ENCODE results near the gene TMEM185B.
"Not testable (repeated sequence)": the region's sequence is repeated elsewhere in the genome, so short reads cannot be mapped to it uniquely, and the experiment has no call there.

The TMEM185B gene

GRCh38 chr2:120260736-120261135 is 37.5 kb upstream of the TMEM185B start:
- no peaks in the 10 kb centered on the region for H3F3A ChIP-seq (ENCODE audit: low read depth)
- TF ChIP-seq, protein P1, sequence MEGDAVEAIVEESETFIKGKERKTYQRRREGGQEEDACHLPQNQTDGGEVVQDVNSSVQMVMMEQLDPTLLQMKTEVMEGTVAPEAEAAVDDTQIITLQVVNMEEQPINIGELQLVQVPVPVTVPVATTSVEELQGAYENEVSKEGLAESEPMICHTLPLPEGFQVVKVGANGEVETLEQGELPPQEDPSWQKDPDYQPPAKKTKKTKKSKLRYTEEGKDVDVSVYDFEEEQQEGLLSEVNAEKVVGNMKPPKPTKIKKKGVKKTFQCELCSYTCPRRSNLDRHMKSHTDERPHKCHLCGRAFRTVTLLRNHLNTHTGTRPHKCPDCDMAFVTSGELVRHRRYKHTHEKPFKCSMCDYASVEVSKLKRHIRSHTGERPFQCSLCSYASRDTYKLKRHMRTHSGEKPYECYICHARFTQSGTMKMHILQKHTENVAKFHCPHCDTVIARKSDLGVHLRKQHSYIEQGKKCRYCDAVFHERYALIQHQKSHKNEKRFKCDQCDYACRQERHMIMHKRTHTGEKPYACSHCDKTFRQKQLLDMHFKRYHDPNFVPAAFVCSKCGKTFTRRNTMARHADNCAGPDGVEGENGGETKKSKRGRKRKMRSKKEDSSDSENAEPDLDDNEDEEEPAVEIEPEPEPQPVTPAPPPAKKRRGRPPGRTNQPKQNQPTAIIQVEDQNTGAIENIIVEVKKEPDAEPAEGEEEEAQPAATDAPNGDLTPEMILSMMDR (conservative IDR thresholded peaks at IDR 0.05; ENCODE audit: low read length): no peak
- TF ChIP-seq EZH2phosphoT487 (IDR thresholded peaks at IDR 0.05; ENCODE audit: borderline replicate concordance): no peak
- no peak overlapping the region for H2AFZ ChIP-seq (ENCODE audit: low read length)
- H3K9me3 ChIP-seq (ENCODE audit: insufficient read depth, low read depth, low read length): peaks cover 8% of the 10 kb centered on the region; the same call in 1 of the 2 replicates
- no peaks in the 10 kb centered on the region for H3K9me2 ChIP-seq (replicated peaks; ENCODE audit: low read depth, low read length)
- H3K4me3 ChIP-seq (ENCODE audit: low read length, poor library complexity, severe bottlenecking): no peak overlapping the region
- peaks cover 35% of the 10 kb centered on the region for H3K79me2 ChIP-seq (ENCODE audit: insufficient read depth, low read length)
- no peaks in the 10 kb centered on the region for H3K27me3 ChIP-seq (ENCODE audit: insufficient read depth, low read length, poor library complexity, severe bottlenecking)
- peaks cover 38% of the 10 kb centered on the region for H3K4me1 ChIP-seq (ENCODE audit: insufficient read depth, low read length, poor library complexity, severe bottlenecking)
- no peaks in the 10 kb centered on the region for H4K20me1 ChIP-seq (ENCODE audit: insufficient read depth, low read length, poor library complexity, severe bottlenecking)
- H3K9ac ChIP-seq (ENCODE audit: low read depth, low read length, poor library complexity, severe bottlenecking): no peak overlapping the region
- no peak overlapping the region for H3K4me2 ChIP-seq (ENCODE audit: low read depth, low read length, poor library complexity, severe bottlenecking)
- H3K36me3 ChIP-seq (ENCODE audit: insufficient read depth, low read length): no peaks in the 10 kb centered on the region

GRCh38 chr2:120259939-120260338 is 36.7 kb upstream of the TMEM185B start:
- not testable (repeated sequence) for H3K9me2 ChIP-seq (replicated peaks; ENCODE audit: low read depth, low read length); H3K4me3 ChIP-seq (ENCODE audit: low read length, poor library complexity, severe bottlenecking); H3K9ac ChIP-seq (ENCODE audit: low read depth, low read length, poor library complexity, severe bottlenecking); H4K20me1 ChIP-seq (ENCODE audit: insufficient read depth, low read length, poor library complexity, severe bottlenecking); H3K4me2 ChIP-seq (ENCODE audit: low read depth, low read length, poor library complexity, severe bottlenecking); H3K27me3 ChIP-seq (ENCODE audit: insufficient read depth, low read length, poor library complexity, severe bottlenecking); H3K9me3 ChIP-seq (ENCODE audit: insufficient read depth, low read depth, low read length); H3K36me3 ChIP-seq (ENCODE audit: insufficient read depth, low read length); H3F3A ChIP-seq (ENCODE audit: low read depth); H2AFZ ChIP-seq (ENCODE audit: low read length)
- H3K79me2 ChIP-seq (ENCODE audit: insufficient read depth, low read length): peaks cover 42% of the 10 kb centered on the region
- peaks cover 46% of the 10 kb centered on the region for H3K4me1 ChIP-seq (ENCODE audit: insufficient read depth, low read length, poor library complexity, severe bottlenecking)

GRCh38 chr2:120258196-120258595 is 35.0 kb upstream of the TMEM185B start:
- no peak overlapping the region for H2AFZ ChIP-seq (ENCODE audit: low read length)
- peaks cover 59% of the 10 kb centered on the region for H3K79me2 ChIP-seq (ENCODE audit: insufficient read depth, low read length)
- TF ChIP-seq, protein P1 (conservative IDR thresholded peaks at IDR 0.05; ENCODE audit: low read length): no peak
- TF ChIP-seq EZH2phosphoT487 (IDR thresholded peaks at IDR 0.05; ENCODE audit: borderline replicate concordance): no peak
- peak overlapping the region; percentile 0 for H3K9ac ChIP-seq (ENCODE audit: low read depth, low read length, poor library complexity, severe bottlenecking)
- no peaks in the 10 kb centered on the region for H3K27me3 ChIP-seq (ENCODE audit: insufficient read depth, low read length, poor library complexity, severe bottlenecking)
- peaks cover 8% of the 10 kb centered on the region; the same call in 1 of the 2 replicates for H3K9me3 ChIP-seq (ENCODE audit: insufficient read depth, low read depth, low read length)
- no peaks in the 10 kb centered on the region for H4K20me1 ChIP-seq (ENCODE audit: insufficient read depth, low read length, poor library complexity, severe bottlenecking)
- H3K36me3 ChIP-seq (ENCODE audit: insufficient read depth, low read length): no peaks in the 10 kb centered on the region
- peaks cover 60% of the 10 kb centered on the region for H3K4me1 ChIP-seq (ENCODE audit: insufficient read depth, low read length, poor library complexity, severe bottlenecking)
- H3F3A ChIP-seq (ENCODE audit: low read depth): no peaks in the 10 kb centered on the region
- H3K4me2 ChIP-seq (ENCODE audit: low read depth, low read length, poor library complexity, severe bottlenecking): peak overlapping the region; percentile 63
- H3K4me3 ChIP-seq (ENCODE audit: low read length, poor library complexity, severe bottlenecking): peak overlapping the region; percentile 46
- no peaks in the 10 kb centered on the region for H3K9me2 ChIP-seq (replicated peaks; ENCODE audit: low read depth, low read length)

- H3K9ac ChIP-seq (ENCODE audit: low read depth, low read length, poor library complexity, severe bottlenecking): peak overlapping the region; percentile 0
- no peak for TF ChIP-seq EZH2phosphoT487 (IDR thresholded peaks at IDR 0.05; ENCODE audit: borderline replicate concordance)
- TF ChIP-seq, protein P1 (conservative IDR thresholded peaks at IDR 0.05; ENCODE audit: low read length): no peak
- H3K4me2 ChIP-seq (ENCODE audit: low read depth, low read length, poor library complexity, severe bottlenecking): peak overlapping the region; percentile 63
- H4K20me1 ChIP-seq (ENCODE audit: insufficient read depth, low read length, poor library complexity, severe bottlenecking): no peaks in the 10 kb centered on the region
- H3K9me2 ChIP-seq (replicated peaks; ENCODE audit: low read depth, low read length): no peaks in the 10 kb centered on the region
- H3K4me3 ChIP-seq (ENCODE audit: low read length, poor library complexity, severe bottlenecking): peak overlapping the region; percentile 46
- H3K36me3 ChIP-seq (ENCODE audit: insufficient read depth, low read length): no peaks in the 10 kb centered on the region
- peaks cover 60% of the 10 kb centered on the region for H3K4me1 ChIP-seq (ENCODE audit: insufficient read depth, low read length, poor library complexity, severe bottlenecking)
- H3F3A ChIP-seq (ENCODE audit: low read depth): no peaks in the 10 kb centered on the region
- H3K9me3 ChIP-seq (ENCODE audit: insufficient read depth, low read depth, low read length): peaks cover 8% of the 10 kb centered on the region; the same call in 1 of the 2 replicates
- no peak overlapping the region for H2AFZ ChIP-seq (ENCODE audit: low read length)
- H3K27me3 ChIP-seq (ENCODE audit: insufficient read depth, low read length, poor library complexity, severe bottlenecking): no peaks in the 10 kb centered on the region
- peaks cover 58% of the 10 kb centered on the region for H3K79me2 ChIP-seq (ENCODE audit: insufficient read depth, low read length)
Observed at GRCh38 chr2:120257522-120257921, 34.3 kb upstream of the TMEM185B start.
